DOHH2 (cell line): Measurements from ENCODE around the gene CTSG.

Source experiments
- EZH2phosphoT487 ChIP-seq: fragments of 200-600 bp; sonication (generic); IDR thresholded peaks from 2 replicates; pipeline ENCODE4 v1.6.1; 2017; ENCODE audit warnings: borderline replicate concordance, mild to moderate bottlenecking, antibody characterized with exemption, low read length, moderate library complexity, mixed read lengths
- TF ChIP-seq, protein P1 (sequence below): fragments of 200-600 bp; sonication (generic); IDR thresholded peaks from one replicate; pipeline ENCODE4 v1.5.1; 2014; ENCODE audit warnings: antibody characterized with exemption, mild to moderate bottlenecking, low read depth, low read length; ENCODE audit not compliant: poor library complexity, severe bottlenecking

DNA sequence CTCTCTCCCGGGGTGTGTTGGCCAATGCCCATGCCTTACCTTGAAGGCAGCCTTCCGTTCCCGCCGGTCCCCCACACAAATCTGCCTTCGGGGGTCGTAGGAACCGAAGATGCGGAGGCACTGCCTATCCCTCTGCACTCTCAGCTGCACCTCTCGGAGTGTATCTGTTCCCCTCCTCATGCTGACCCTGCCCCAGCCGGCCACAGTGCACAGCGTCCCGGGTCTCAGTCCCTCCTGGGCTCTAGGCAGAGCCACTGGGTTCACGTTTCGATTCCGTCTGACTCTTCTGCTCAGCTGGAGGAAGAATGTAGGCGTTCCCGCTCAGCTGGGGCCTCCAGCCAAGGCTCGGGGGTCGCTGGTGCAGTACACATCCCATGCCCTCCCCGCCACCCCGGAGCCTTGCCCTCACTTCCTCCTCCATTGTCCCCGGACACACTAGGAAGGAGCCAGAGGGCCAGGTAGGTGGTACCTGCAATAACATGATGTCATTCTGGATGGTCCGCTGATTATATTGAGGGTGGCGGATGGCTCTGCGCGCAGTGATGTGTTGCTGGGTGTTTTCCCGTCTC is 1.8 kb downstream of the CTSG start:
- TF ChIP-seq, protein P1, sequence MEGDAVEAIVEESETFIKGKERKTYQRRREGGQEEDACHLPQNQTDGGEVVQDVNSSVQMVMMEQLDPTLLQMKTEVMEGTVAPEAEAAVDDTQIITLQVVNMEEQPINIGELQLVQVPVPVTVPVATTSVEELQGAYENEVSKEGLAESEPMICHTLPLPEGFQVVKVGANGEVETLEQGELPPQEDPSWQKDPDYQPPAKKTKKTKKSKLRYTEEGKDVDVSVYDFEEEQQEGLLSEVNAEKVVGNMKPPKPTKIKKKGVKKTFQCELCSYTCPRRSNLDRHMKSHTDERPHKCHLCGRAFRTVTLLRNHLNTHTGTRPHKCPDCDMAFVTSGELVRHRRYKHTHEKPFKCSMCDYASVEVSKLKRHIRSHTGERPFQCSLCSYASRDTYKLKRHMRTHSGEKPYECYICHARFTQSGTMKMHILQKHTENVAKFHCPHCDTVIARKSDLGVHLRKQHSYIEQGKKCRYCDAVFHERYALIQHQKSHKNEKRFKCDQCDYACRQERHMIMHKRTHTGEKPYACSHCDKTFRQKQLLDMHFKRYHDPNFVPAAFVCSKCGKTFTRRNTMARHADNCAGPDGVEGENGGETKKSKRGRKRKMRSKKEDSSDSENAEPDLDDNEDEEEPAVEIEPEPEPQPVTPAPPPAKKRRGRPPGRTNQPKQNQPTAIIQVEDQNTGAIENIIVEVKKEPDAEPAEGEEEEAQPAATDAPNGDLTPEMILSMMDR = no peak
- TF ChIP-seq EZH2phosphoT487 = no peak
